COR-L47 (cell line): ENCODE data around the gene TAF8.

Source experiments
- DNase-seq: peaks from one replicate; lab custom pipeline; 2025; lab: John Stamatoyannopoulos, UW

Gene TAF8

GRCh38 chr6:42100029-42100901 lies 49.9 kb downstream of the TAF8 start:
- no peak for DNase-seq

DNA sequence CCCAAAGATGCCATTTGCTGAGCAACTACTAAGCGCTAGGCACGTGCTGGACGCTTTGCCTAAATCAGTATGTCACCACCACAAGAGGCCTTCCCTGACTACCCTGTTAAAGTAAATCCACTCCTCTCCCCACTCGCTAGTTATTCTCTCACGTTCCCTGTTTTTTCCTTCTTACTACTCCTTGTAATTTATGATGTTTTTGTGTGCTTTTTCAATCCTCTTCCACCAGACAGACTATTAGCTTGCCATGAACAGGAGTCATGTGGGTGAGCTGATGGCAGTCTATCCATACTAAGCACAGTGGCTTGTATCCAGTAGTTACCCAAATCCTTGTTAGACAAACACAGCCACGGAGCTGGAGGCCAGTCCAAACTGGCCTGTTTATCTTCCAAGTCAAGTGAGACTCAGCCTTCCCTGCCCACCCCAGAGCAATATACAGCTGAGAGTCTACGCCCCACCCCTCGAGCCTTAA lies 50.9 kb downstream of the TAF8 start:
- no peak for DNase-seq

- DNase-seq = no peak
These were observed 52.9 kb downstream of the TAF8 start for GRCh38 chr6:42103216-42103615.

DNA sequence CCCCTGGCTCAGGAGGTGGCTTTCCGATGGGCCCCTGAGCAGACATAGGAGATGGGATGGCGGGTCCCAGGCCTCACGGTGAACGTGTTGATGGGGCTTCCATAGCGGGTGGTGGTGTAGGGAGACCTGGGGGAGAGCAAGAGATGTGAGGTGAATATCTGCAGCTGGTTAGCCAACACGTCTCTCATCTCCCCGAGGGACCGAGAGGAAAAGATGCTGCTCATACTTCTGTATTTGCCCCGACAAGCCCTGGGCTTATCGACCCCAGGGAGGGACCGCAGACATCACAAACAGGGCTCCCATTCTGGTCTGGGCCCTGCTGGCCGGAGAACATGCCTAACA lies 53.4 kb downstream of the TAF8 start:
- DNase-seq = no peak

DNA sequence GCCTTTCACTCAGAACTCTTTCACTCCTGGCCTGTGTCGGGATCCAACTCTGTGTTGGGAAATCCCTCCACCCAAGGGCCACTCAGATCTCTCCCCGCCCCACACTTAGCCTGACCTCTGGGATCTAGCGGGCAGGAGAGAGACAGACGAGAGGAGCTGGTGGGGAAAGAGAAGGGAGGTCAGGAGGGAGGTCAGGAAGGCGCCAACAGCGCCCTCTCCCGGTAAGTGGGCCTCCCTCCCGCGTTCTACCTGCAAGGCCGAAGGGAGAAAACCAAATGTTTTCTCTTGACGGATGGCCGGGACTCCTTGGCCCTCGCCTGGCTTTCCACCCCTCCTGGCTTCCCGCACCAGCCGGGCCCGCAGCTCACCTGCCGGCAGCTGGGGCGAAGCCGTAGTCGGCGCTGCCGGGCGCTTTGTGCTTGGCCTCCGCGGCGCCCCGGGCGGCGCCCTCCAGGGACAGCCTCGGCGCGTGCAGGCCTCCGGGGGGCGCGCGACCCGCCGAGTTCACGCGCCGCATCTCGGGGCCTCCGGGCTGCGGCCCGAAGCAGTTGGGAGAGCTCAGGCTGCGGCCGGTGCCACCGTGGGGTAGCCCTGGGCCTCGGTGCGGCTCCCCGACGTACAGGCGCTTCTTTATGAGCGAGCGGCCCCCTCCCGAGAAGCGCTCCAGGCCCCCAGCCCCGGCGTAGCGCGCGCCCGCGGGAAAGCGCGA lies 53.9 kb downstream of the TAF8 start:
- no peak for DNase-seq

DNA sequence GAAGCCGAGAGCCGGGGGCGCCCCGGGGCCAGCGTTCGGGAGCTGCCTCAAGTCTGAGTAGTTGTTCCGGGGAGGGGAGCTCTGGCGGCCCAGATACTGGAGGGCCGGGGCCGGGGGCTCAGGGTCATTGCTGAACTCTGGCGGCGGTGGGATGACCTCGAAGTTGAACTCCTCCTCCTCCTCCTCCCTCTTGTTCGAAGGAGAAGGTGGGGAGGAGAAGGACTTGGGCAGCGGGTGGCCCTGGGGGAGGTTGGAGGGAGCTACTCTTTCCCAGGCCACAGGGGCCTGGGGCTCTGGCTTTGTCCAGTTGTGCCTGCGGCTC lies 54.4 kb downstream of the TAF8 start:
- DNase-seq = no peak

GRCh38 chr6:42105156-42105648 lies 54.9 kb downstream of the TAF8 start:
- no peak for DNase-seq

- DNase-seq = no peak
These were observed 55.4 kb downstream of the TAF8 start for GRCh38 chr6:42105709-42106108.

DNA sequence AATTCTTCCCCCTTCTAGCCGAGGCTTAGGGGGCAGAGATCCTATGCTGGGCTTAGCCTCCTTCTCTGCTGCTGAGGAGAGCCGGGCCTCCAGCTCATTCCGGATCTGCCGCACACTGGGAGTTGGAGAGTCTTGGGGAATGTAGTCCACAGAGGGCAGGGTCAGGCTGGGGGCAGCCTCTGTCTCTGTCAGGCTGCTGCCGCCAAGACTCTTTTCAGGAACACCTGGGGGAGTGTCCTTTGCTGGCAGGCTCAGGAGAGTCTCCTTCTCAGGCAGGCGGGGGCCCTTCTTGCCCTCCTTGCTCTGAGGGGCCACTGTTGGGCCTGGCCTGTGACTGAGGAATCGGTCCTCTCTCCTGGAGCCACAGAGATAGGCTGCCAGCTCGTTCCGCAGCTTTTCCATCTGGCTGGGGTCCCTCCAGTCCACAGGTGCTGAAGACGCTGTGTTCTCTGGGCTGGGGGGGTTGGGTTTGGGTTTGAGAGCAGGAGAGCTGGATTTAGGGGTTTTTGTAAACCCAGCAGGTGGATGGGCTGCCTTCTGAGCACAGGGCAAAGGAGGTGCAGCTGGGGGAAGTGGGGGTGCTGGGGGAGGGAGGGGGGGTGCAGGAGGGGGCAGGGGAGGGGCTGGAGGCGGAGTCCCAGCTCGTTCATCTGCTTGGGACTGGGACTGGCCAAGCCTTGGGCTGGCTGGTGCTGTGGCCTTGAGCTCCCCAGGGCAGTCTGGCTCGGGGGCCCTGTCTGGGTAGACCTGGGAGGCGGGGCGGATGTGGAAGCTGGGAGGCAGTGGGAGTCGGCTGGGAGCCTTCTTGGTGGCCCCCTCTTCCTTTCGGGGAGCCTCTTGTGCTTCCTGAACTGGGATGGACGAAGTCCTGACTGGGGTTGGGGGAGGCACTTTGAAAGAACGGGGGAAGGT lies 56.0 kb downstream of the TAF8 start:
- DNase-seq = no peak

DNA sequence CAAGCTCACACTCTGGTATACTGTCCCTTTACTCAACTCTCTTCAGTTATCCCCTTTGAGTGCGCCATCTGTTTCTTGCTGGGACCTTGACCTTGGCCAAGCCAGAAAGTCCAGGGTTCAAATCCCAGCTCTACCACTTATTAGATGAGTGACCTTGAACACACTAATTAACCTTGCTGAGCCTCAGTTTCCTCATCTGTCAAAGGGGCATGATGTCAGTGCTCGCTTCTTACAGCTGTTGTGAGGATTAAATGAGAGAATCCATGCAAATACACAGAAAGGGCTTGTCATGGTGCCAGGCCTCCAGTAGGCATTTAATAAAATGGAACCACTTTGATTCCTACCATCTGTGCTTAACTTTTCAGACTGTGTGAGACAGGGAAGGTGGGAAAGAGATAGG lies 57.7 kb downstream of the TAF8 start:
- DNase-seq = no peak

DNA sequence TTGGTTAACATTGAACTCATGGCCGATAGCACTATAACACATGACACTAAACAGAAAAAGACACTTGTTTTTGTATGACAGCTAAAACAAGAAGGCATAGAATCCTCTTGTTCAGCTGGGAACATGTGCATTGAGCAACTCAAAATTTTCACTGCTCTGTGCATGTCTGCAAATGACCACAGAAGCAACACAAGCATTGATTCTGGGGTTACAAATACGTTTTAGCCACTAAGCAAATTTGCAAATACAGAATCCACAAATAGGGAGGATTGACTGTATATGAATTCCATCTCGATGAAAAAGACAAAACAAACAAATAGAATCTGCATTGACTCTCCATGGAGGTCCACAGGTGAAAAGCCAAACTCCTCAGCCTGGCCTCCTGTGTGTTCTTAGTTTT lies 60.4 kb downstream of the TAF8 start:
- no peak for DNase-seq

GRCh38 chr6:42112351-42112750 lies 62.0 kb downstream of the TAF8 start:
- no peak for DNase-seq

DNA sequence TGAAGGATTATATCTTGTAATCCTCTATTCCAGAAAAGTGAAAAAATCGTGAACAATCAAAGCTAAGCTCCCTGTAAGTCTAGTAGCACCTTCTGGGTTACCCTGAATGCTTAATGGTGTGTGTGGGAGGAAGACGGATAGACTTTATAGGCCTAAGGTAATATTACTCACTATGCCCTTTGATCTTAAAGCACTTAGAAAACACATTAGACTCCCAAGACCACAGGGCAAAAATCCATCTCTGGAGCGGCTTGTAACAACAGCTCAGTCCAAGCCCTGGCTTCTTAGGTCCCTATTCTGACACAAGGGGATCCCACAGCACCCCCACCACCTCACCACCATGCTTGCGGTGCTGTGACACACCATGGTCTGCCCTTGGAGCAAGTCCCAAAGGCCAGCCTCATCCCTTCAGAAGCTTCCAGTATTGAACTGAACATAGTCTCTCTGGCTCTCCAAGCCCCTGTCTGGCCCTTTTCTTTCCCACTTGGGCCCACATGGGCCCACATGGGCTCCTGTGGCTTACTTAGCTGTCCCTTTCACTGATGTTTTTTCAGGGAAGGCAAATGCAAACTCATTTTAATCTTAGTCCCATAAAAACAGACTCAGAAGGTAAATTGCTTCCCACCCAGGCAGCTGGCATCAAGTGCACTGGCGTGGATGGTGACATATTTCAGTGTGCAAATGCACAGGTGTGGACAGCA lies 63.8 kb downstream of the TAF8 start:
- DNase-seq = no peak

- no peak for DNase-seq
These were observed 67.5 kb downstream of the TAF8 start for GRCh38 chr6:42117843-42118161.

- DNase-seq = no peak
These were observed 68.1 kb downstream of the TAF8 start for GRCh38 chr6:42118162-42119001.

DNA sequence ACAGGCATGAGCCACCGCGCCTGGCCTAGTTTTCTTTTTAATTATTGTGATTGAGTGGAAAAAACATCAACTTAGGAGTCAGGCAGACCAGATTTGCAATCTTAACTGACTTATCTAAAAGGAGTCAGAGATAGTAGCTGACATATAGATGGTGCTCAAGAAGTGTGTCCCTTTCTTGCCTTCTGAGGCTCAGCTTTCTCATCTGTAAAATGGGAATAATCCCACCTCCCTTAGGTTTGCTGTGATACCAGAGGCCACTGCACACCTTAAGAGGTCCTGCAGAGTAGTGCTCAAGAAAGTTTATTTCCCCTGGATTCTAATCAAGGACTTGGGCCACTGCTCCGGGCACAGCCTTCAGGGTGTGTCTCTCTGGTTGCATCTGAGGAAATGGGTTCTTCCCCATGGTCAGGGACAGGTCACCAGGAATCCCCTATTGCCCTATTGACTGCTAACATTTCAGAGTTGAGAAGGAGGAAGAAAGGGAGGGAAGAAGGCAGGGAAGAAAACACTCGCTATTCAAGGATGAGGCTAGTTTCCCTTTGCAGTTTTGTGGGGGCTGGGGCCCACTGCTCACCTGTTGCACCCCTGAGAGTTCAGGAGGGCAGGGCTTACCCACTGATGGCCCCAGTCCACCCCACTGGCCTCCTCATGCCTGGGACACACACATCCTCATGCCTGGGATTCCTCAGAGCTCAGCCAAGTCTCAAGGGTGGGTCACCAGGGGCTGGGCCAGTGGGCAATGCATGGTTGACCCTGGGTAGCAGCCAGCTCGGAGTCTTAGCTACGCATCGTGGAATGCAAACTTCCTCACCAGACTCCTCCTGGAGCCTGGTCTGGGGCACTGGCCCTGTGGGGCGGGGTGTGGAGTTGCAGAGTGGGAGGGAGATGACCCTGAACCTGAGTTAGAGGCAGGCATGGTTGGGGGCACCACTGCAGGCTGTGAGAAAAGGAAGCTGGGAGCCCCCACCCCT lies 70.9 kb downstream of the TAF8 start:
- no peak for DNase-seq

GRCh38 chr6:42123379-42124103 lies 73.2 kb downstream of the TAF8 start:
- DNase-seq = no peak

DNA sequence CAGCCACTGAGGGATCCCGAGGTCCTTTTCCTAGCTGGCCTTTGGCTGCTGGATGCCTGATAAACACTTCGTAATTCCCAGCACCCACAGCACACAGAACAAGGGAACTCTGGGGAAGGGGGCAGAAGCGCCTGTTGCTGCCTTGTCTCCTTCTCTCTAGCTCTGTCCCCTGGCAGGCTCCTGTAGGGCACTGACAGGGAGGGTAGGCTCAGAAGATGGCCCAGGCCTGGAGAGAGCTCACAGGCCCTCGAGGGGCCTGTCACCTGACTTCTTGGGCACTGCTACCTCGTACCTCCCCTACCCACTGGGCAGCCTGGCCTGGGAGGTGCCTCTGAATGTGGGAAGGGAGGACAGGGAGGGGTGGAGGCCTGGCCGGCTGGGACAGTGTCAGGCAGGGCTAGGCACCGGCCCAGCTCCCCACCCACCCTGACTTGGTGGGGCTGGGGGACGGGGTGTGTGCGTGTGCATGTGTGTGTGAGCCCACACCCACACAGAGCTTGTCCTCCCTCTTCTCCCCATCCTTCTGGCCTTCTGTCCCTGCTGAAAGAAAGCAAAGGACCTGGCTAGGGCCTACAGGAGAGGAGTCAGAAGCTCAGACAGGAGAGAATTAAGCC lies 74.0 kb downstream of the TAF8 start:
- no peak for DNase-seq

DNA sequence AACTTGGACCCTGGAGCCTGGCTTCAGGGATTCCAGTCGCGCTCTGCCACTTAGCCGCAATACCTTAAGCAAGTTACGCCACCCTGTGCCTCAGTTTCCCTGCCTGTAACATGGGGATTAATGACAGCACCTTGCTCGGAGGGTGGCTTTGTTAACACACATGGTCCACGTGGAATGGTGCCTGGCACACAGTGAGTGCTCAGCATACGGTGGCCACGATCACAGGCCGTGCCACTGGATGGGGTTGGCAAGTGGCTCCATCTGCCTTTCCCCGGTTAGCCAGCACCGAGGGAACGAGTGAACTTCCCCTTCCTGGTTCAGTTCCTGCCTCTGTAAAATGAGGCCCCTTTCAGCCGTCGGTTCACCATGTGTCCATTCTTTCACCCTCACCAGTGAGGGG lies 74.9 kb downstream of the TAF8 start:
- no peak for DNase-seq
